Upper lobe of right lung (tissue), 1 donor: ENCODE data around the gene ITPK1. TPM values are rescaled to one million over a fixed set of nuclear protein-coding genes. Genes with fewer than 3 reads are reported as not detected.
"Not testable (repeated sequence)": the region's sequence is repeated elsewhere in the genome, so short reads cannot be mapped to it uniquely, and the experiment has no call there.

Experiments
- ATAC-seq: fragments of 200-7000 bp; cut with Tn5 transposase; one replicate; pipeline ENCODE4 v1.9.1; 2020; ENCODE audit warnings: mild to moderate bottlenecking, moderate library complexity
- DNase-seq: peaks from one replicate; pipeline ENCODE4 v3.0.0-alpha.2; 2020
- H3K27ac ChIP-seq: fragments of 200-600 bp; one replicate; pipeline ENCODE4 v1.8.0; 2022
- H3K27me3 ChIP-seq: fragments of 200-600 bp; one replicate; pipeline ENCODE4 v1.8.0; 2022; ENCODE audit warnings: mild to moderate bottlenecking
- H3K36me3 ChIP-seq: fragments of 200-600 bp; one replicate; pipeline ENCODE4 v1.8.0; 2022
- H3K4me1 ChIP-seq: fragments of 200-600 bp; one replicate; pipeline ENCODE4 v1.8.0; 2022
- H3K4me3 ChIP-seq: fragments of 200-600 bp; one replicate; pipeline ENCODE4 v1.8.0; 2022; ENCODE audit warnings: mild to moderate bottlenecking
- H3K9me3 ChIP-seq: fragments of 200-600 bp; one replicate; pipeline ENCODE4 v1.8.0; 2022
- intact Hi-C: fragments of 100-400 bp; cut with DNase I; formaldehyde crosslinking; loops from one replicate; pipeline ENCODE4 v1.11.0; 2022
- total RNA-seq: library from RNA; stranded (reverse); fragmentation: NEBNext Ultra II Directional; extraction: Animal tissue kit (Norgen Biotek cat#: 25700); gene quantifications from one replicate; pipeline ENCODE4 v1.2.1, GENCODE V29; 2021
- TF ChIP-seq, protein P1 (sequence below): fragments of 200-600 bp; IDR thresholded peaks from one replicate; pipeline ENCODE4 v1.8.0; 2022; ENCODE audit warnings: antibody characterized with exemption
- donor health status: DM: no; HTN: yes; CAD: no; lungs with severe emphysema.

ITPK1 gene
- total RNA-seq, 1 donor from 2014 or later, result 96.9 TPM

DNA sequence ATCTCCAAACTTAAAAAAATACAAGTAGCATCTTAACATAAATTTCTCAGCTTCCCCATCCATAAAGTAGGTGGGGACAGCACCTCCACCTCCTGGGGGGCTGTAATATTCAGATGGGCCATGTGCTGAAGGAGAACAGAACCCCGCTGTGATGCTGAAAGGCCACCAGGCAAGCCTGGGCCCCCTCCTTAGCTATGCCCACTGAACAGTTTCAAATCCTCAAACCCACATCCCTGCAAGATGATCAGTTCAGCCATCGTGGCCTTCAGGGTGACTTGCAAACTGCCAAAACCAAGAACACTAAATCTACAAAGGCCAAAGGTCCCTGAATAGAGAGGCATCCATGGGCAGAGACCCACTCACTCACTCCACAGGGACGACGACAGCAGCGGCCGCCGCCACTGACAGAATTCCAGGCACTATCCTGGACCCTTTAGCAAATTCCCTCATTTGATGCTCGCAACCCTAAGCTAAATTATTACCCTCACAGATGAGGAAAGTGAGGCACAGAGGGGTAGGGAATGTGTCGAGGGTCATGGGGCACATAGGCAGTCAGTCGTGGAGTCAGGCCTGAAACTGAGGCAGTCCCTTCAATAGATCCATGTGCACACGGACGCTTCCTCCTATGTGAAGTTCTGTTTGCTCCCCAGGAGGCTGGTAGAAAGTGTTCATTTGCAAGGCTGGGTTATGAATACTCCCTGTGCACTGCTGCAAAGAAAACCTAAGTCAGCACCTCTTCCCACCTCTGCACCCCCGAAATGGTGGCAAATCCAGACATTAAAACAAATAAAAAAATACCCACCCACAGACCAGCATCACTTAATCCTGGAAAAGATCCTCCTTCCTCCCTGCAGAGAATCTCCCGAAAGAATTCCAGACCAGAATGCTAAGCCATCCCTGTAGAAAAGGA lies 5.9 kb downstream of the ITPK1 start:
- Histone ChIP-seq H3K27ac (no peak overlapping the region), H3K4me1 (peaks cover 63% of the 10 kb centered on the region), H3K9me3 (no peaks in the 10 kb centered on the region), H3K36me3 (no peaks in the 10 kb centered on the region), H3K27me3 (no peaks in the 10 kb centered on the region), H3K4me3 (no peak overlapping the region)
- TF ChIP-seq, protein P1, sequence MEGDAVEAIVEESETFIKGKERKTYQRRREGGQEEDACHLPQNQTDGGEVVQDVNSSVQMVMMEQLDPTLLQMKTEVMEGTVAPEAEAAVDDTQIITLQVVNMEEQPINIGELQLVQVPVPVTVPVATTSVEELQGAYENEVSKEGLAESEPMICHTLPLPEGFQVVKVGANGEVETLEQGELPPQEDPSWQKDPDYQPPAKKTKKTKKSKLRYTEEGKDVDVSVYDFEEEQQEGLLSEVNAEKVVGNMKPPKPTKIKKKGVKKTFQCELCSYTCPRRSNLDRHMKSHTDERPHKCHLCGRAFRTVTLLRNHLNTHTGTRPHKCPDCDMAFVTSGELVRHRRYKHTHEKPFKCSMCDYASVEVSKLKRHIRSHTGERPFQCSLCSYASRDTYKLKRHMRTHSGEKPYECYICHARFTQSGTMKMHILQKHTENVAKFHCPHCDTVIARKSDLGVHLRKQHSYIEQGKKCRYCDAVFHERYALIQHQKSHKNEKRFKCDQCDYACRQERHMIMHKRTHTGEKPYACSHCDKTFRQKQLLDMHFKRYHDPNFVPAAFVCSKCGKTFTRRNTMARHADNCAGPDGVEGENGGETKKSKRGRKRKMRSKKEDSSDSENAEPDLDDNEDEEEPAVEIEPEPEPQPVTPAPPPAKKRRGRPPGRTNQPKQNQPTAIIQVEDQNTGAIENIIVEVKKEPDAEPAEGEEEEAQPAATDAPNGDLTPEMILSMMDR, result no peak
- intact Hi-C loops, result no loop called here
- ATAC-seq (no peak), DNase-seq (no peak)

DNA sequence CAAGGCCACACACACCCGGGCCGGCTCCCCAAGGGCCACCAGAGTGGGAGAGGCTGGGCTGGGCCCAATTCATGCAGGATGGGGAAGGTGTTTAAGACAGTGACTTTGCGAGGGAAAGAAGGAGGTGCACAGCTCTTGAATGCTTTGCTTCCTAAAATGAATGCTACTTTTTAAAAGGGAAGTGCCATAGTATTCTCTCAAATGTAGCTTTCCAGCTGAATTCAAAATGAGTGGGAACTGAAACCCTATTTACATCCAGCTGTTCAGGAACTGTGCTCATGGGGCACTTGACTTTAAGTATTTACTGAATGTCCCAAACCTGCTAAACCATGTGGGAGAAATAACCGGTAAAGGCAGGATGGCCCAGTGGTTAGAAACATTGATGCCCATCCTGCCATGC lies 7.6 kb downstream of the ITPK1 start:
- DNase-seq (no peak), ATAC-seq (peak; percentile 2)
- Histone ChIP-seq H3K27ac (no peak overlapping the region), H3K27me3 (no peaks in the 10 kb centered on the region), H3K4me1 (peaks cover 62% of the 10 kb centered on the region), H3K4me3 (no peak overlapping the region), H3K9me3 (no peaks in the 10 kb centered on the region), H3K36me3 (no peaks in the 10 kb centered on the region)
- TF ChIP-seq, protein P1, result no peak
- intact Hi-C loops, result no loop called here

DNA sequence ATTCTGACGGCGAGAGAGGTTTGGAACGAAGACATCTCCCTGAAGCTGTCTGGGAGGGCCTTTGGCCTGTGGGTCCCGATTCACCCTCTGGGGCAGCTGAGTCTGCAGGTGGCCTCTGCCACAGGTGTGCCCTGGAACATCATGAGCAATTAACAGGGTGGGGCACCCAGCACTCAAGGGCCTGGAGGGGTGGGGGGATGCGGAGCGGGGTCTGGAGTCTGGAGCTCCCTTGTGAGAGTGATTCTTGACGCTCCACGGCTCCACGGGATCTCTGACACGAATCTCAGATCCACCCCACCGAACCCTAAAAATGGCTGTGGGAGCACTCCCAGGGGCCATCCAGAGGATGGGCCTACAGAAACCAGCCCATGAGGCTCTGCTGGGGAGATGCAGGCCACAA lies 8.3 kb downstream of the ITPK1 start:
- Histone ChIP-seq H3K27ac (no peak overlapping the region), H3K27me3 (no peaks in the 10 kb centered on the region), H3K36me3 (no peaks in the 10 kb centered on the region), H3K4me1 (peaks cover 57% of the 10 kb centered on the region), H3K9me3 (no peaks in the 10 kb centered on the region), H3K4me3 (no peak overlapping the region)
- ATAC-seq, result no peak
- TF ChIP-seq, protein P1, result no peak
- DNase-seq, result no peak
- intact Hi-C loops, result no loop called here

DNA sequence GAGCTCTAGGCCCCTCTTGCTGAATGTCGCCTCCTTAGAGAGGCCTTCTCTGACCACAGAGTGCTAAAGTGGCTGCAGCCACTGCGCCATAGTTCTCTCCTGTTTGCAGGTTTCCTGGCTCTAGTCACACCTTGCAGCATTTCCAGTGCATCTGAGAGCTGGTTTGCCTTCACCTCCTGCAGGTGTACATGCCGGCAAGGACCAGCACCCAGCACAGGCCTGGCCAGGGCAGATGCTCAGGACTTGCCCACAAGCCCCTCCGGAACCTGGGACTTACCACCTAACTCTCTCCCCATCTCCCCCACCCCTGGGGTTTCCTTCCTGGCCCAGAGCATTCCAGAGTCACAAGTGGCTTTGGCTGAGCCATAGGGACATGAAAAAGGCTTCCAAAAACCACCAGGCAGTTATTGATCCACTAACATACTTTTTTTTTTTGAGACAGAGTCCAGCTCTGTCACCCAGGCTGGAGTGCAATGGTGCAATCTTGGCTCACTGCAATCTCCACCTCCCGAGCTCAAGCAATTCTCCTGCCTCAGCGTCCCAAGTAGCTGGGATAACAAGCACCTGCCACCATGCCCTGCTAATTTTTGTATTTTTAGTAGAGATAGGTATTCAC lies 9.1 kb downstream of the ITPK1 start:
- H3K4me3 ChIP-seq, result no peak overlapping the region
- no peaks in the 10 kb centered on the region for H3K27me3 ChIP-seq
- intact Hi-C loops, result no loop called here
- TF ChIP-seq, protein P1, result no peak
- ATAC-seq (no peak), DNase-seq (no peak)
- H3K4me1 ChIP-seq, result peaks cover 51% of the 10 kb centered on the region
- H3K9me3 ChIP-seq, result no peaks in the 10 kb centered on the region
- H3K36me3 ChIP-seq, result no peaks in the 10 kb centered on the region
- H3K27ac ChIP-seq, result no peak overlapping the region

DNA sequence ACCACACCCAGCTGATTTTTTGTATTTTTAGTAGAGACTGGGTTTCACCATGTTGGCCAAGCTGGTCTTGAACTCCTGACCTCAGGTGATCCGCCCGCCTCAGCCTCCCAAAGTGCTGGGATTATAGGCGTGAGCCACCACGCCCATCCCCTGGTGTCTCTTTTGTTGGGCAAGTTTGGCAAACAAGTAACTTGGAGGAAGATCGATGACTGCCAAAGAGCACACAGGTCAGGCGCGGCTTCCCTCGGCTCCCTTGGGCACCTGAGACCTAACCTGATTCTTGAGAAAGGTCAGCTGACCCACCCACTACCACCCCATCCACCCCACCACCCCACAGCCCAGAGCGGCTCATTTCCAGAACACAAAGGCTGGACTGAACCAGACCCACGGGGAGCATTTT lies 9.9 kb downstream of the ITPK1 start:
- ATAC-seq, DNase-seq, H3K27ac ChIP-seq, H3K9me3 ChIP-seq, H3K4me3 ChIP-seq, H3K36me3 ChIP-seq, H3K27me3 ChIP-seq, intact Hi-C loops: not testable (repeated sequence)
- peaks cover 51% of the 10 kb centered on the region for H3K4me1 ChIP-seq

DNA sequence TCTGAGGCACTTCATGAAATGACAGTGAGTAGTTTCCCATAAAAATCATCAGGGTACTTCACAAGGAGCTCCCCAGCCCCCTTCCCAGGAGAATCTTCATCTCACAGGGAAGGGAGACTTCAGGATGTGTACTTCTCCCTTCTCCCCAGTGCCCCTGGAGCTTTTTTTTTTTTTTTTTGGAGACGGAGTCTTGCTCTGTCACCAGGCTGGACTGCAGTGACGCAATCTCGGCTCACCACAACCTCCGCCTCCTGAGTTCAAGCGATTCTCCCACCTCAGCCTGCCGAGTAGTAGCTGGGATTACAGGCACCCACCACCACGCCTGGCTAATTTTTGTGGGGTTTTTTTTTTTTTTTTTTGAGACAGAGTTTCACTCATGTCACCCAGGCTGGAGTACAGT lies 10.4 kb downstream of the ITPK1 start:
- peaks cover 49% of the 10 kb centered on the region for H3K4me1 ChIP-seq
- no peaks in the 10 kb centered on the region for H3K36me3 ChIP-seq
- intact Hi-C loops, result no loop called here
- H3K4me3 ChIP-seq, result no peak overlapping the region
- DNase-seq, result peak; percentile 86
- TF ChIP-seq, protein P1, result no peak
- peak overlapping the region; percentile 24 for H3K27ac ChIP-seq
- no peaks in the 10 kb centered on the region for H3K27me3 ChIP-seq
- ATAC-seq, result peak; percentile 46
- H3K9me3 ChIP-seq, result no peaks in the 10 kb centered on the region
